K562 treated with DMSO at 1 percent for 24 hours (cell line): Measurements from ENCODE around the gene ASZ1. TPM values are rescaled to one million over a fixed set of nuclear protein-coding genes. Genes with fewer than 3 reads are reported as not detected.

Source experiments
- total RNA-seq: library from RNA; unstranded; fragments of 300-600 nt; gene quantifications from 2 replicates; pipeline ENCODE4 v1.2.3, GENCODE V29; 2022; ENCODE audit warnings: low read depth; ENCODE audit not compliant: insufficient read depth

ASZ1 gene, protein sequence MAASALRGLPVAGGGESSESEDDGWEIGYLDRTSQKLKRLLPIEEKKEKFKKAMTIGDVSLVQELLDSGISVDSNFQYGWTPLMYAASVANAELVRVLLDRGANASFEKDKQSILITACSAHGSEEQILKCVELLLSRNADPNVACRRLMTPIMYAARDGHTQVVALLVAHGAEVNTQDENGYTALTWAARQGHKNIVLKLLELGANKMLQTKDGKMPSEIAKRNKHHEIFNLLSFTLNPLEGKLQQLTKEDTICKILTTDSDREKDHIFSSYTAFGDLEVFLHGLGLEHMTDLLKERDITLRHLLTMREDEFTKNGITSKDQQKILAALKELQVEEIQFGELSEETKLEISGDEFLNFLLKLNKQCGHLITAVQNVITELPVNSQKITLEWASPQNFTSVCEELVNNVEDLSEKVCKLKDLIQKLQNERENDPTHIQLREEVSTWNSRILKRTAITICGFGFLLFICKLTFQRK
- not detected in 2 replicates for total RNA-seq

DNA sequence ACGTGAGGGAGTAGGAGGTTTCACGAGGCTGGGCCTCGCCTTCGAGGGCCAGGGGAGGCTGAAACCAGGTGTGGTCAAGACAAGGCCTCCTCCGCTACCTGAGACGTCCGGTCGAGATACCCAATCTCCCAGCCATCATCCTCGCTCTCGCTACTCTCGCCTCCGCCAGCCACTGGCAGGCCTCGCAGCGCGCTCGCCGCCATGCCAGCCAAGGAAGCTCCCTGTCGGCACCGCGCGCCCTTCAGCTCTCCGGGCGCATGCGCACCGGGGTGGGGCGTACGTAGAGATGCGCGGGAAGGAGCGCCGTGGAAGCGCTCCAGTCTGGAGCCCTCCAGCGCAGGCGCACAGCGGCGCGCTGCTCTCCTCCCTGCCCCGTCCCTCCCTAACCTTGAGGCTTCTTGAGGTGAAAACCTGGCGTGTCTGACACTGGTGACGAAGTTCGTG lies at the start of gene ASZ1:
Gene ASZ1 (minus strand): TSS at position 236 of the 444 bp plus-strand sequence. CDS start 33 bp downstream, at position 203.

GRCh38 chr7:117322741-117323304 lies 104.5 kb downstream of the ASZ1 start, which contains the start of gene WNT2:
Gene WNT2 (minus strand): TSS chr7:117323058. CDS start chr7:117322989, 69 bp downstream.

Other genes starting within 250 kb of the ASZ1 start
- not detected in 2 replicates for gene WNT2, start 104.4 kb downstream of the ASZ1 start, total RNA-seq
- not detected in 2 replicates for gene CFTR, start 52.5 kb upstream of the ASZ1 start, total RNA-seq